ES-I3 (cell line): ENCODE data around the gene CCNB2.
"Not testable (repeated sequence)": the region's sequence is repeated elsewhere in the genome, so short reads cannot be mapped to it uniquely, and the experiment has no call there.

ENCODE experiments used
- H3K36me3 ChIP-seq: 2 replicates; pipeline ENCODE4 v1.6.1; 2013; ENCODE audit warnings: mild to moderate bottlenecking, low read length, control low read depth, moderate library complexity; ENCODE audit not compliant: insufficient read depth
- H3K4me1 ChIP-seq: 2 replicates; pipeline ENCODE4 v1.6.1; 2013; ENCODE audit warnings: mild to moderate bottlenecking, control low read depth, low read length; ENCODE audit not compliant: insufficient read depth
- H3K9ac ChIP-seq: 2 replicates; pipeline ENCODE4 v1.6.1; 2013; ENCODE audit warnings: low read depth, mild to moderate bottlenecking, low read length, moderate library complexity
- H3K9me3 ChIP-seq: 2 replicates; pipeline ENCODE4 v1.6.1; 2013; ENCODE audit warnings: mild to moderate bottlenecking, low read length, moderate library complexity; ENCODE audit not compliant: control insufficient read depth, insufficient read depth

CCNB2 gene

DNA sequence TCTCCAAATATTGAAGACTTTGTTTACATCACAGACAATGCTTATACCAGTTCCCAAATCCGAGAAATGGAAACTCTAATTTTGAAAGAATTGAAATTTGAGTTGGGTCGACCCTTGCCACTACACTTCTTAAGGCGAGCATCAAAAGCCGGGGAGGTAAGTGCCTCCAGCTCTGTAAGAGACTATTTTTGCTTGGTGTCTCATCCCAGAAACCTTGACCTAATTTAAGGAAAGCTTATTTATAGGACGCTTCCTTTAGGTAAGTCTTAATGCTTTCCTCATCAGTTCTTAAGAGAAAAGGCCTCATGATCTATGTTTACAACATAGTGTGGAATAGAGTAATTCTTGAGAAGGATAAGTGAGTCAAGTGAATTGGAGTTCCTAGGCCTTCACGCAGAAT lies 11.8 kb downstream of the CCNB2 start:
- Histone ChIP-seq H3K4me1 (no peaks in the 10 kb centered on the region), H3K36me3 (peaks cover 37% of the 10 kb centered on the region), H3K9me3 (no peaks in the 10 kb centered on the region), H3K9ac (no peak overlapping the region)

DNA sequence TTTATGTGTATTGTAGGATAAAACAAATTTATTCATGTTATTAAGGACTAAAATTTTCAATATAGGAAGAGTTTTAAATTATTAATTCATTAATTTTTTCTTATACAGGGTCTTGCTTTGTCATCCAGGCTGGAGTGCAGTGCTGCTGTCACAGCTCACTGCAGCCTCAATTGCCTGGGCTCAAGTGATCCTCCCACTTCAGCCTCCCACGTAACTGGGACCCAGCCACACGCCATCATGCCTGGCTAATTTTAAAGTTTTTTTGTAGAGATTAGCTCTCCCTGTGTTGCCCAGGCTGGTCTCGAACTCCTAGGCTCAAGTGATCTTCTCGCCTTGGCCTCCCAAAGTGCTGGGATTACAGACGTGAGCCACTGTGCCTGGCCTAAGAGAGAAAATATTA lies 14.7 kb downstream of the CCNB2 start:
- H3K4me1 ChIP-seq, result no peaks in the 10 kb centered on the region
- H3K36me3 ChIP-seq, result peaks cover 38% of the 10 kb centered on the region
- no peaks in the 10 kb centered on the region for H3K9me3 ChIP-seq
- no peak overlapping the region for H3K9ac ChIP-seq

DNA sequence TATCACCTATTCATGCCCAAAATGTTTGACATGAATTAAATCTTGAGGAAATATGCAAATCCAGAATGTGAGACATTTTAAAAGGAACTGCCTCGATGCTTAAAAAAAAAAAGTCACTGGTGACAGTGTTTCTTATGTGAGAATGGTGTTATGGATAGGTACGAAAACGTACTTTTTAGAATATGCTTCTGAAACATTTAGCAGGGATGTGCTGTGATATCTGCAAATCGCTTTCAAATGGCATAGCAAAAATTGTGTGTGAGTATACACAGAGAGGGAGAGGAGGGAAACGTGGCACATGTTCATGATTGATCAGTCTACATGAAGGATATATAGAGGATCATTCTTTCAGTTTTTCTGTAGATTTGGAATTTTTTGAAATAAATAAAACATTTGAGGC lies 16.0 kb downstream of the CCNB2 start:
- H3K9me3 ChIP-seq, result no peaks in the 10 kb centered on the region
- H3K9ac ChIP-seq, result no peak overlapping the region
- no peaks in the 10 kb centered on the region for H3K4me1 ChIP-seq
- H3K36me3 ChIP-seq, result peaks cover 38% of the 10 kb centered on the region

DNA sequence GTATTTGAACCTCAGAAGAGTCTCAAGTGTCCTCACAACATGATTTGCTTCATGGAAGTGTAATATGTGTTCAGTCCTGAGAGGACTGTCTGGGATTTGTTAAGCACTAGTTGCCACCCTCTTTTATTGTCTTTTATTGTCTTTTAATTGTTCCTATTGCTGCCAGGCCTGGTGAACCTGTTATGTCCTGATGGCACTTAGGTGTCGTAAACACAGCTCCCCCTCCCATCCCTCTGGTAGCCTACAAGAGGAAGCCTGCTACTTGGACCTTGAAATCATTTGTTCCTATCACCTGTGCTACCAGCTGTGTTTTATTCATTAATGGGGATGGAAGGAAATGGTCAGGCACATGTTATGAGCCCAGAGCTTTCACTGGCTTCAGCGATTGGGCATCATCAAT lies 19.3 kb downstream of the CCNB2 start:
- Histone ChIP-seq H3K9me3 (no peaks in the 10 kb centered on the region), H3K36me3 (peaks cover 19% of the 10 kb centered on the region), H3K9ac (no peak overlapping the region), H3K4me1 (no peaks in the 10 kb centered on the region)

DNA sequence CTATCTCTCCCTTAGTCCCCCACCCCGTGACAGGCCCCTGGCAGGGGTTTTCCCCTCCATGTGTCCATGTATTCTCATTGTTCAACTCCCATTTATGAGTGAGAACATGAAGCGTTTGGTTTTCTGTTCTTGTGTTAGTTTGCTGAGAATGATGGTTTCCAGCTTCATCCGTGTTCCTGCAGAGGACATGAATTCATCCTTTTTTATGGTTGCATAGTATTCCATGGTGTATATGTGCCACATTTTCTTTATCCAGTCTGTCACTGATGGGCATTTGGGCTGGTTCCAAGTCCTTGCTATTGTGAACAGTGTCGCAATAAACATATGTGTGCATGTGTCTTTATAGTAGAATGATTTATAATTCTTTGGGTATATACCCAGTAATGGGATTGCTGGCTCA lies 20.7 kb downstream of the CCNB2 start:
- H3K9ac ChIP-seq, H3K9me3 ChIP-seq, H3K4me1 ChIP-seq: not testable (repeated sequence)
- peaks cover 24% of the 10 kb centered on the region for H3K36me3 ChIP-seq

DNA sequence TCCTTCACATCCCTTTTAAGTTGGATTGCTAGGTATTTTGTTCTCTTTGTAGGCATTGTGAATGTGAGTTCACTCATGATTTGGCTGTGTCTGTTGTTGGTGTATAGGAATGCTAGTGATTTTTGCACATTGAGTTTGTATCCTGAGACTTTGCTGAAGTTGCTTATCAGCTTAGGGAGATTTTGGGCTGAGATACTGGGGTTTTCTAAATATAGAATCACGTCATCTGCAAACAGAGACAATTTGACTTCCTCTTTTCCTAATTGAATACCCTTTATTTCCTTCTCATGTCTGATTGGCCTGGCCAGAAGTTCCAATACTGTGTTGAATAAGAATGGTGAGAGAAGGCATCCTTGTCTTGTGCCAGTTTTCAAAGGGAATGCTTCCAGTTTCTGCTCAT lies 22.3 kb downstream of the CCNB2 start:
- not testable (repeated sequence) for H3K4me1 ChIP-seq, H3K9me3 ChIP-seq, H3K9ac ChIP-seq
- peaks cover 27% of the 10 kb centered on the region for H3K36me3 ChIP-seq

DNA sequence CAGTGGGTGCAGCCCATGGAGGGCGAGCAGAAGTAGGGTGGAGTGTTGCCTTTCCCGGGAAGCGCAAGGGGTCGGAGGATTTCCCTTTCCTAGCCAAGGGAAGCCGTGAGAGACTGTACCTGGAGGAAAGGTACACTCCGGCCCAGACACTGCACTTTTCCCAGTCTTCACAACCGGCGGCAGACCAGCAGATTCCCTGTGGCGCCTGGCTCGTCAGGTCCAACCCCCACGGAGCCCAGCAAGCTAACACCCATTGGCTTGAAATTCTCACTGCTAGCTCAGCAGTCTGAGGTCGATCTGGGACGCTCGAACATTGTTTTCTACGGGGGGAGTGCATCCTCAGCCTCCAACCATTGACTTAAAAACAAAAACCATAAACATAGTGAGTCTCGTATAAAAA lies 26.5 kb downstream of the CCNB2 start:
- H3K9ac ChIP-seq, result no peak overlapping the region
- H3K4me1 ChIP-seq, result no peaks in the 10 kb centered on the region
- peaks cover 26% of the 10 kb centered on the region for H3K36me3 ChIP-seq
- H3K9me3 ChIP-seq, result no peaks in the 10 kb centered on the region

DNA sequence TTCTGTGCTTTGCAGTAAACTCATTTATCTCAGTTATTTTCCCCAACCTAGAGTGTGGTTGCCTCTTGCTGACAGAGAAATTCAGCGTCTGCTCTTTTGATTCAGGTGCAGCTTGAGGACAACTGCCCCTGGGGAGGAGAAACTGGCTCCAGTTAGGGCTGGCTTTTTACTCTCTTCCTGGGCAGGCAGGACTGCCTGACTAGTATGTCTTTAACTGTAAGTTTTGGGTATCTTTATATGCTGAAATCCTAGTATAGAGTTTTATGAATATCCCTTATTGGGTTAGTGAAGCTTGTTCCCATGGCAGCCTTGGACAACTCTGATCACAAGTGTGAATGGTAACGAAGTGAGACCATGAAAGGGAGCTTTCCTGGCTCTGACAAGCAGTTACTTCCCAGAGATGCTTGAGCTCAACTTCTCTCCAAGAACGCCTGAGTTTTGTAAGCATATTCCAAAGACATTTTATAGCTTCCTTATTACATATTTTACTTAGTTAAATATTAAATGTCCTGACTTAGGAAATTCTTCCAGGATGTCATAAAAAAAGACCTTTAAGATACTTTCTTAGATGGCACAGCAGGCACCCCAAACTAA lies 27.1 kb downstream of the CCNB2 start:
- no peak overlapping the region for H3K9ac ChIP-seq
- H3K4me1 ChIP-seq, result no peaks in the 10 kb centered on the region
- H3K36me3 ChIP-seq, result peaks cover 26% of the 10 kb centered on the region
- H3K9me3 ChIP-seq, result no peaks in the 10 kb centered on the region

DNA sequence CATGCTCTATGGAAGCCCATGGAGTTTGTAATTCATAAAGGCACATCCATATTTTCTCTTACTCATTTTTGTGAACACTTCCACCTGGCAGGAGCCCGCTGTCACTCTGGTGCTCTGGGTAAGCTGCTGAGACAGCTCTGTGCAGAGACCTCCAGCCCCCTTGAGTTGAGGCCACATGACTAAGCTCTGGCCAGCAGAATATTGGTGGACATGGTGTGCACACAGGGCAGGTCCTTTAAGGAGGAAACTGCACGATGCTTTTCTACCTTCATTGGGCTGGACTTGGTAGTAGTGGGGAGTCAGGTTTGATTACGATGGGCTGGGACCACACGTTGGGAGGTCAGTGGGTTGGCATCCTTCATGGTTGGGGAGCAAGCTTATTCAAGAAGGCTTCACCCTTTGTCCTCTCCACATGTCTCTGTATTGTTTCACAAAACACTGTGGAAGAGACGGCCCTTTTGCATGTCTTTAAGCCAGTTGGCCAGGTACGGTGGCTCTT lies 29.0 kb downstream of the CCNB2 start:
- H3K4me1 ChIP-seq, result no peaks in the 10 kb centered on the region
- peaks cover 30% of the 10 kb centered on the region for H3K36me3 ChIP-seq
- H3K9me3 ChIP-seq, result no peaks in the 10 kb centered on the region
- no peak overlapping the region for H3K9ac ChIP-seq

DNA sequence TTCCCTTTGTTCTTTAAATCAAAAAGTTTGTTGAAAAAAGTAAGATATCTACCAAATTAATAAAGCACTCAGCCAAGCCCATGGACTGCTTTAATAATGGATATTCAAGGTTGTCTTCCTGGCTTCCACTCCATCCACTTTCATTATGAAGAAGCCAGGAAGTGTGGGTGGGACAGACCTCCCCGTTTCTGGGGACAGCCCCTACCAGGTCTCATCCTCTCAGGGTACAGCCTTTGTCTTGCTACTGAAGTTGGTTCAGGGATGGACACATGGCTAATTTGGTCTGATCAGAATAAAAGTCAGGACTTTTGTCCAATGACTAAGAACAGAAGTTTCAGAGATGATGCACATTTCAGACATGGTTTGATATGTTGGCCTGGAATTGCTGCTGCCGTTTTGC lies 32.6 kb downstream of the CCNB2 start:
- Histone ChIP-seq H3K4me1 (peaks cover 8% of the 10 kb centered on the region; the same call in 1 of the 2 replicates), H3K9ac (no peak overlapping the region), H3K36me3 (peaks cover 14% of the 10 kb centered on the region), H3K9me3 (no peaks in the 10 kb centered on the region)

DNA sequence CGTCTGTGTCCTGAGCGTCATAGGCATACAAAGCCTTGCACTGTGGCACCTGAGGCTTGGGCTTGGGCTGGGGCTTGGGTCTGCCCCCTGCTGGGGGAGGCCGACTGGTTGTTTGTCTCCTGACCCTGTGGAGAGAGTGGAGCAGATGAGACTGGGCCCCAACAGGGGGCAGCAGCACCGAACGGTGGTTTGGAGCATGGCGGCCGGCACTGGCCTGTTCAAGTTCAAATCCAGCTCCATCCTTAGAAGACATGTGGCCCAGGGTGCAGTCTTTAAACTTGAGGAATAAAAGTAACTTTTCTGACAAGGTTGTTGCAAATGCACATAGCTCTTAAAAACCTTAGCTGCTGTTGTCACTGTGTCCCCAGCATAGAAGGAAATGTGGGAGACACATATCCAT lies 33.3 kb downstream of the CCNB2 start:
- no peaks in the 10 kb centered on the region for H3K9me3 ChIP-seq
- no peak overlapping the region for H3K9ac ChIP-seq
- peaks cover 8% of the 10 kb centered on the region; the same call in 1 of the 2 replicates for H3K4me1 ChIP-seq
- peaks cover 14% of the 10 kb centered on the region for H3K36me3 ChIP-seq

DNA sequence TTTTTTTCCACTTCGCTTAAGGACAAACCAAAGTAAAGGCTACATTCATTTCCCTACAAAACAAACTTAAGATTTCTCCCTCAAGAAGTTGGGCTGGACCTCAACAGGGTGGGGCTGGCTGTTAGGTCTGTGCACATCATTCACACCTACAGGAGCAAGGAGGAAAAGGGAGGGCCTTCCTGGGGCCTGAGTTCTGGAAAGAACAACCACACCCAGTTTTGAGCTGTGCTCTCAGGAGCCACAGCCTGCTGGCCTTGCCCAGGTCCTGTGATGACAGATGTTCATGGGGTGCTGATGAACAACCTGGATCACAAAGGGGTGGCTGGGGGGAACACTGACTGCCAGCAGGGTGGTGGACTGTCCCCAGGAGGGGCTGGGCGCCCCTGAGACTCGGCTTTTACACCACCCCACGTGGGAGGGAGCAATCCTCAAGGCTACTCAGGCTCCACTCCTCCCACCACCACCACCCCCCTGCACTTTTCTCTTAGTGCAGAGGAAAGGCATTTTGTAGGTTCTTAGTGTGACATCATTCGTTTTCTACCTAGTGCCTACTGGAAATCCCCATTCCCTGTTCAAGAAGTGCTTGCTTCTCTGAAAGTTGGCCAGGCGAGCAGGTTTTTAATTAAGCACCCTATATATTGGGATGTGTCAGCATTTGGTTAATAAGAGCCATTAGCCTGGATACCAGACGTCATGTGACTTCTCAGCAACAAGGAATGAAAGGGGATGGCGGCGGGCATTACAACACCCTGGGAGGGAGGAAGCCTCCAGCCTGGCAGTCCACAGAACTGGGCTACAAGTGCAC lies 35.7 kb downstream of the CCNB2 start:
- peaks cover 4% of the 10 kb centered on the region; the same call in 1 of the 2 replicates for H3K36me3 ChIP-seq
- no peak overlapping the region for H3K9ac ChIP-seq
- no peaks in the 10 kb centered on the region for H3K9me3 ChIP-seq
- peaks cover 8% of the 10 kb centered on the region; the same call in 1 of the 2 replicates for H3K4me1 ChIP-seq

DNA sequence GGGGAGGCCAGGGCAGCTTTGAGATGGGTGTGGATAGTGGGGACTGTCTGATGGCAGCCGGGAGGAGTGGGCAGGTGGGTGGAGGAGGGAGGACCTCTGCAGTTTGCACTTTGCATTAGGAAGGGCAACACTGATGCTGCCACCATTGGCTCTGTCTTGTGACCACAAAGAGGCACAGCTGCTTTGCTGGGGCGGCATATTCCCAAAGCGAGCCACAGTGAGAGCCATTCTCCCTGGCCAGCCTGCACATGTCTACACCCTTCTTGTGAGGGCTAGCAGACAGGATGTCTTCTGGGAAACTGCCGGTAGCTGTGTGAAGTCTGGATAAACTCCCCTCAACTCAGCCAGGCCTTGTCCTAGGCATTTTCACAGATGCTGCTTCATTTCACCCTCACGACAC lies 38.3 kb downstream of the CCNB2 start:
- Histone ChIP-seq H3K9ac (no peak overlapping the region), H3K9me3 (no peaks in the 10 kb centered on the region), H3K36me3 (peaks cover 7% of the 10 kb centered on the region), H3K4me1 (peaks cover 9% of the 10 kb centered on the region; the same call in 1 of the 2 replicates)

DNA sequence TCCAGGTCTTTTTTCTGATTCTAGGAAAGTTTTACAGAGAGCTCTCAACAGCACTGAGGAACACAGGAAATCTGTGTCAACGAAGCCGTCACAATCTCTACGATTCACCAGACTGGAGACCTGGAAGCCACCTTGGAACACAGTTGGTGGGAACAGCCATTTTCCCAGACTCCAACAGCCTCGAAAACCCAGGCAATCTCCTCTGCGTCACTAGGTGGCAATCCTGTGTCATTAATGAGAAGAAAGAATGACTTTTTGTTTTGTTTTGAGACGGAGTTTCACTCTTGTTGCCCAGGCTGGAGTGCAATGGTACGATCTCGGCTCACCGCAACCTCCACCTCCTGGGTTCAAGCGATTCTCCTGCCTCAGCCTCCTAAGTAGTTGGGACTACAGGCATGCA lies 39.6 kb downstream of the CCNB2 start:
- peaks cover 13% of the 10 kb centered on the region; the same call in 1 of the 2 replicates for H3K4me1 ChIP-seq
- not testable (repeated sequence) for H3K9me3 ChIP-seq, H3K9ac ChIP-seq, H3K36me3 ChIP-seq

DNA sequence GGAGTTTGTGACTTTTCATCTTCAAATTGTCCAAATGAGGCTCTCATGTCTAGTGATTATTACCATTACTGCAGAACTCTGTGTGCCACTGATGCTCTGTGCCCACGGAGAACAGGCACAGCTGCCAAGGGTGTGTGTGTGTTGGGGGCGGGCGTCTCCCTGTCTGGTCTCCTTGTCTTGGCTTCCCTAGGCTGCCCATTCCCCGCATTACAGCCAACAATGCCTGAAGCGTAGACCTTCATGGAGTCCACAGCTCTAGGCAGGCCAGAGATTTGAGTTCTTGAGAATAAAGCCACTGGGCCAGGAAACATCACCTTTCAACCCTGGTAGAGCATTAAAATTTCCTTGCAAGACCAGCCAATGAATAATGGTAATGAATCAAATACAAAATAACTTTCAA lies 42.7 kb downstream of the CCNB2 start:
- Histone ChIP-seq H3K36me3 (peaks cover 6% of the 10 kb centered on the region; the same call in 1 of the 2 replicates), H3K9ac (no peak overlapping the region)

More for the DNA sequence above, 42.7 kb downstream of the CCNB2 start:
- Histone ChIP-seq H3K9me3 (no peaks in the 10 kb centered on the region), H3K4me1 (peaks cover 5% of the 10 kb centered on the region; the same call in 1 of the 2 replicates)
